HG03097 (cell line): ENCODE measurements around the gene TNP1.

Source experiments
- ATAC-seq: cut with Tn5 transposase; IDR thresholded peaks from one replicate; pipeline ENCODE4 v1.9.1; 2021; ENCODE audit not compliant: unreplicated experiment, low FRiP score

The TNP1 gene

GRCh38 chr2:216849987-216850386, 9.9 kb downstream of the TNP1 start:
- ATAC-seq: no peak

- no peak for ATAC-seq
These were observed 14.4 kb downstream of the TNP1 start for GRCh38 chr2:216845426-216845825.

DNA sequence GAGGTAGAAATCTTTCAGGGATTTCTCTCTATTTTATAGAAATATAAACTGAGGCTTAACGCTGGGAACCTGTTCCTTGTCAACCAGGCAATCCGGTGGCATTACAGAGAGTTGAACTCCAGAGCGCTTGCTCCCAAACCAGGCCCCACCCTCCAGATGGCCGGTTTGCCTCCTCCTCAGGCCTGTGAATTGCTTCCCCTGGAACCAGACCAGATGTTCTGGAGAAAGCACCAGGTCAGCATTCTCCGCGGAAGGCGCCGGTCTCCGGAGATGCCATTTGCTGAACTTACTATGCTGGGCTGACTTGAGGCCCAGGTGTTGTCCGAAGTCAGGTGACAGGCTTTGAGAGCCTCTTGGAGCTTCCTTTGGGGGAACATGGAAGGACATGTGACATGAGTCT, 17.2 kb downstream of the TNP1 start:
- ATAC-seq: no peak

GRCh38 chr2:216839688-216840087, 20.2 kb downstream of the TNP1 start:
- no peak for ATAC-seq

GRCh38 chr2:216838151-216838550, 21.7 kb downstream of the TNP1 start:
- ATAC-seq: no peak

DNA sequence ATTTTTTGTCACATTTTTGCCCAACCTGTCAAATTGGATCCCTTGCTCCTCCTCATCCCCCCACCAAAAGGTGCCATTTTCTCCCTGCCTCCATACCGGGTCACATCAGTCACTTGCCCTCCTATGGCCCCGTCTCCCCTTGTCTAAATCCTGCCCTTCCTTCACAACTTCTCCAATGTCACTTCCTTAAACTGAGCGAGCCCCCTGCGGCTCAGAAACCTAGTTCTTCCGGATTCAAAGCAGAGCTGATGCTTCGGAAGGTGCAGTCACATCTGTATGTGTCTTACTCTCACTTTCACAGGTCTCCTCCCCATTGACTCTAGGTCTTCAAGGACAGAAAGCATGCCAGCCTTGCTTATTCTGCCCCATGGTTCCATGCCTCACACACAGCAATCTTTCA, 22.1 kb downstream of the TNP1 start:
- no peak for ATAC-seq

DNA sequence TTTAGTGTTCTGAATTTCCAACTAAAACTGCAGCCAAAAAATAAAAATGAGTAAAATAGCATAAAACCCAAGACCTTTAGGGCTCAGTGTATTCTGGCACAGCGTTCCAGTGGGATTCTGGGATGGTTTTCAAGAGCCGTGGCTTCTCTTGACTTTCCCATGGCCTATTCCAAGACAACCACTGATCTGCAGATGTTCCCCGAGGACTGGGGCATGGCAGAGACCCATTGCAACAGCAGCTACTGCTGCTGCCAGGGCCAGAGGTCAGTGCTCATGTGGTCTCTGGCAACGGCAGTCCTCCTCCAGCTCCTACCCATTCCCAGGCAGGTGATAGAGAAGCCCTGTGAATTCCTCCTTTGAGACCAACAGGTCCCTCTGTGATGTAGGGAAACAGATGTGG, 26.8 kb downstream of the TNP1 start:
- ATAC-seq: no peak

GRCh38 chr2:216830346-216830745, 29.5 kb downstream of the TNP1 start:
- no peak for ATAC-seq

DNA sequence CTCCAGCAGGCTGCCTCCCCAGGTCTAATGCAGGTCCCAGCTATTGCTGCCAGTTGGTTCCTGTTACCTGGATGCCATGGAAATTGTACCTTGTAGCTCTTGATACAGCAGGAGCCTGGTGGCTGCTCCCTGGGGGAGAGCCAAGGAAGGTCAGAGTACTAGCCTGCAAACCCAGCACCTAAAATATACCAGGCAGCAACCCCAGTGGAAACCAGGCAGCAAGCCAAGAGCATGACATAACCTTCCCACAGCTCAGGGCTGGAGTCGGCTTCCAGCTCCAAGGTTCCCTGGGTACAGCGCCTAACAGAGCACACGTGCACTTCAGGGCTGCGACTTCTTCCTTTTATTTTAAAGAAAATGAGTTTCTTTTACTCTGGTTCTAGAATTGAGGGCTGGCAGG, 30.3 kb downstream of the TNP1 start:
- ATAC-seq: no peak

DNA sequence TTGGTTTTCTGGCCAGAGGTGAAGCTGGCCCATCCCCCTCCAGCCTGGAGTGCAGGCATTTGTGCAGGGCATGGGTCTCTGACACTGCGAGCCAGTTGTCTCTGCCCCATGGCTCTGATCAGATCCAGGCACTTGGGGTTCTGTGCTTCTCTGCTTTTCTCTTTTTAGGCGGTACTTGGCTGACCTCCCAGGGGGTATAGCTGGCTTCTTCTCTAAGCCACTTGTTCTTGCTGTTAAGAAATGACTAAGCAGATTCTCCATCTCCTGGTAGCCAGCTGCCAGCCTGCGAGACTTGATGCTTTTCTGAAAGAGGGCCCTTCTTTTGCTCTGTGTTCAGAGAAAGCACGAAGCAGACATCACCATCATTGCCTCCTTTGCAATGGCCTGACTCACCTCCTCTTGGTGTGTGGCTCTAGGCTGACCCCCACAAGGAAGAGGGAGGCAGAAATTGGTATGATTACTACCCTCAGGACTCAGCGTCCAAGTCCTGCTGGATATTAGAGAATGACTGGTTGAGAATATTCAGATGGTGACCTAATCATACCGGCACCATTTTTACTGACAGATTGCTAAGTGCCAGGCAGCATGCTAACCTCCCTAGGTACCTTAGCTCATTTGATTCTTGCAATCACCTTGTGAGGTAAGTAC, 32.7 kb downstream of the TNP1 start:
- no peak for ATAC-seq

DNA sequence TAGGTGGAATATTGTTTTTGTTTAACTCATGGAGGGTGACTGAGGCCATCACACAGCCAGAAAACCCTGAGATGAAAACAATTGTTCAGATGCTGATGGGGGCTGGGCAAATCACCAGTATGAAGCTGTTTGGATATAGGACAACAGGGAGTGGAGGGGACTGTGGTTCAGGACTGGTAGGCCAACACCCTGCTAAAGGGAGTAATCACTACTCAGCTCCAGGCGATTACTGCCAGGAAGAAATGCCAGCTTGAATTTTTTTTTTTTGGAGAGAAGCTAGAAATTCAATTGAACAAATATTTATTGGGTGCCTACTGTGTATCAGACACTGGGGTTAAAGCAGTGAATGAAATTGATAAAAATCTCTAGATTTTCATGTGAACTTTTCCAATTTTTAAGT, 37.4 kb downstream of the TNP1 start:
- ATAC-seq: no peak

DNA sequence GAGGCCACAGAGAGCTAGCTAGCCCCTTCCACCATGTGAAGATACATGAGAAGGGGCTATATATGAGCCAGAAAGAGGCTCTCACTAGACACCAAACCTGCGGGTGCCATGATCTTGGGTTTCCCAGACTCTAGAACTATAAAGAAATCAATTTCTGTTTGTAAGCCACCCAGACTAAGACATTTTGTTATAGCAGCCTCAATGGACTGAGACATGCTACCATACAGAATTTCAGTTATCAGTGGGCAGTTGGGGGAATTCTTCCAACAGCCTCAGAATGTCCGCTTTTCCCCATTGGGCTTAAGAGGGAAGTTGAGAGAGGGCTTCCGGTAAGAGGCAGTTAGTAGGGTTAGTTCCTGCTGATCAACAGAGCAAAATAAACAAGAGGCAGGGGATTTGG, 39.2 kb downstream of the TNP1 start:
- no peak for ATAC-seq

- ATAC-seq: no peak
These were observed 40.1 kb downstream of the TNP1 start for GRCh38 chr2:216819766-216820165.

- ATAC-seq: no peak
These were observed 40.8 kb downstream of the TNP1 start for GRCh38 chr2:216819055-216819454.

- ATAC-seq: no peak
These were observed 49.3 kb downstream of the TNP1 start for GRCh38 chr2:216810399-216811160.
